ENCODE results near the gene IARS1. TPM values are rescaled to one million over a fixed set of nuclear protein-coding genes. Genes with fewer than 3 reads are reported as not detected.
A peak's percentile ranks its signal among the peaks of the same experiment; 100 is the strongest.

IARS1 gene
- total and polyA plus RNA-seq, 2 of the 13 experiments (the other 11 are each of a cell fraction or from before 2014, with no cell fraction given) = 55.9 to 185 TPM

GRCh38 chr9:92247981-92248380 is 45.5 kb downstream of the IARS1 start (continued):
- TF ChIP-seq ARID5B (CRISPR knock-in tag; IDR thresholded peaks at IDR 0.05) (no peak), ZFAT (CRISPR knock-in tag; conservative IDR thresholded peaks at IDR 0.05) (no peak), ZSCAN22 (CRISPR knock-in tag; IDR thresholded peaks at IDR 0.05) (no peak), ZBTB7B (CRISPR knock-in tag; IDR thresholded peaks at IDR 0.05) (no peak), ZNF597 (CRISPR knock-in tag; IDR thresholded peaks at IDR 0.05) (no peak), CEBPG (CRISPR knock-in tag; IDR thresholded peaks at IDR 0.05) (0 out of 2 replicates have a peak, but pooled peaks have one; percentile 18), ZNF576 (CRISPR knock-in tag; IDR thresholded peaks at IDR 0.05) (no peak), HNF1A (IDR thresholded peaks at IDR 0.05; ENCODE audit: low read depth) (peak; percentile 89), HNF1A (CRISPR knock-in tag; IDR thresholded peaks at IDR 0.05; ENCODE audit: borderline replicate concordance) (peak; percentile 85; the same call in 1 of the 2 replicates), ZNF614 (CRISPR knock-in tag; IDR thresholded peaks at IDR 0.05; ENCODE audit: borderline replicate concordance) (no peak), ZNF230 (CRISPR knock-in tag; IDR thresholded peaks at IDR 0.05) (no peak), IRF9 (CRISPR knock-in tag; IDR thresholded peaks at IDR 0.05; ENCODE audit: borderline replicate concordance) (no peak), ZFP37 (CRISPR knock-in tag; IDR thresholded peaks at IDR 0.05; ENCODE audit: borderline replicate concordance) (no peak), MYPOP (CRISPR knock-in tag; IDR thresholded peaks at IDR 0.05) (no peak), ZKSCAN8 (CRISPR knock-in tag; IDR thresholded peaks at IDR 0.05; ENCODE audit: borderline replicate concordance) (no peak)
